SKM-1 (cell line): ENCODE results near the gene FAM117B.
A peak's percentile ranks its signal among the peaks of the same experiment; 100 is the strongest.

Experiments
- DNase-seq: peaks from one replicate; lab custom pipeline; 2025; ENCODE audit not compliant: unreplicated experiment; lab: John Stamatoyannopoulos, UW

The FAM117B gene

DNA sequence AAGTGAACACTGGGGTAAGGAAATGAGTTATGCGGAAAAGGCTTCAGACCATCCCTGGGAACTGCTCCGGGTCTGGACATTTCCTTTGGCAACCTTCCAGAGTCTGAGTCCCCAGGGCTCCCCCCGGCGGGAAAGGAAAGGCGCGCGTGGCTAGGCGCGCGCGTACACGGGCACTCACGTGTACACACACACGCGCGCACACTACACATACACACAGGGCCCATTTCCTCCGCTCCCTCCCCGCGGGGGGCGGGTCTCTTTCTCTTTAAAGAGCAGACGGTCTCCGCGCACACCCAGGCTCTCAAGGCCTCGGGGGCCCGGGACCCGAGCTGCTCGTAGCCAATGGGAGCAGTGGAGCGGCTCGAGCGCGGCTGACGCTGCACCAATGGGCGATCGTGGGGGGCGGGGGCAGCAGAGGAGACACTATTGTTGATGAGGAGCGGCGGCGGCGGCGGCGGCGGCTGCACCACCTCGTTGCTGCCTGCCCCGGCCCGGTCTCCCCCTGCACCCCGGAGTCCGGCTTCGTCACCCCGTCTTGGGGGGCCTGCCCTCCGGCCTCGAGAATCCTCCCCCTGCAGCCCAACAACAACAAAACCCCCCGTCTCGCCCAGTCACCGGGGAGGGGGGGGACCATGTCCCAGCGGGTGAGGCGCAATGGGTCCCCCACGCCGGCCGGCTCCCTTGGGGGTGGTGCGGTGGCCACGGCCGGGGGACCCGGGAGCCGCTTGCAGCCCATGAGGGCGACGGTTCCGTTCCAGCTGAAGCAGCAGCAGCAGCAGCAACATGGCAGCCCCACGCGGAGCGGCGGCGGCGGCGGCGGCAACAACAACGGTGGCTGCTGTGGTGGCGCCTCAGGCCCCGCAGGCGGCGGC lies at the start of gene FAM117B:
TSS of gene FAM117B (plus strand) at position 414 of the 872 bp plus-strand sequence. CDS start at position 633, 219 bp downstream.
- peak; percentile 88 for DNase-seq

- peak; percentile 39 for DNase-seq
These were observed 45.9 kb upstream of the FAM117B start for GRCh38 chr2:202588647-202589581.

- DNase-seq, result no peak
These were observed 45.2 kb upstream of the FAM117B start for GRCh38 chr2:202589582-202589949.

DNA sequence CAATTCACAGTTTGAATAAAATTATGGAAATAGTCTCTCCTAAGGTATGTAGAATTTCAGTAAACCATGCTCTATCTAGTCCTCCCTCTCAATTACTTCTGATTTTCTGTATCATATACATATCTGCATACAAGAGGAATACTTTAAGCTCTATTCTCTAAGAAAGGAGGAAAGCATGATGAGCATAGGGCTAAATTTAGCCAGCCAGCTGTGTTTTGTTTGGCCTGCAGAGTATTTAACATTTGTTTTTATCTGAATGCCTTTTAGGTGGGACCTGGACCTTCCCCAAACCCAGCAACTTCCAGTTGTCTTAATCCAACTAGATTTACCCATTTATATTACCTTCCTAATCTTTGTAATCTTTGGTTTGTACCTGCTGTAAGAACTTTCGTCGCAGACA lies 42.2 kb upstream of the FAM117B start:
- DNase-seq, result no peak

DNA sequence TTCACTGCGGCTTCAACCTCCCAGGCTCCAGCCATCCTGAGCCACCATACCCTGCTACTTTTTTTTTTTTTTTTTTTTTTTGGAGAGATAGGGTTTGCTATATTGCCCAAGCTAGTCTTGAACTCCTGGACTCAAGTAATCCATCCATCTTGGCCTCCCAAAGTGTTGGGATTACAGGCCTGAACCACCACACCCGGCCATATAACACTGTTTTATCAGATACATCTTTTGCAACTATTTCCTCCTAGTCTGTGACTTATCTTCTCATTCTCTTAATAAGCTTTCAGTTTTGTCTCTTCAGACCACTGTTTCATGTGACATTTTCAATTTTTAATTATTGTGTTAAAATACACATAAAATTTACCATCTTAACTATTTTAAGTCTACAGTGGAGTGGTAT lies 35.7 kb upstream of the FAM117B start:
- no peak for DNase-seq

GRCh38 chr2:202599911-202600310 lies 34.9 kb upstream of the FAM117B start:
- DNase-seq, result no peak

GRCh38 chr2:202604699-202605098 lies 30.1 kb upstream of the FAM117B start:
- DNase-seq, result no peak

DNA sequence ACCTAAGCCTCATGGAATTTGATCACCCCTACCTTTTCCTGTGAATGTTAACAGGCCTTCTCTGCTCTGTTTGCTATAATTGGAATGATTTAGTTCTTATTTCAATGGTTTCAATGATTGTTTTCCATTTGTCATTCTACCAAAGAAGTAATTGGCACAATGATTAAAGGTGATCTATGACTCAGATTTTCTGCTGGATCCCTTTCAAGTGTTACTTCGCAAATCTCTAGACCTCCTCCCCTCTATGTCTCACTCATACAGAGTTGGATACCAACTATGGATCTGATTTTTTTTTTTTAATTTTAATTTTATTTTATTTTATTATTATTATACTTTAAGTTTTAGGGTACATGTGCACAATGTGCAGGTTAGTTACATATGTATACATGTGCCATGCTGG lies 29.6 kb upstream of the FAM117B start:
- no peak for DNase-seq

GRCh38 chr2:202608142-202608852 lies 26.5 kb upstream of the FAM117B start:
- DNase-seq, result peak; percentile 15

DNA sequence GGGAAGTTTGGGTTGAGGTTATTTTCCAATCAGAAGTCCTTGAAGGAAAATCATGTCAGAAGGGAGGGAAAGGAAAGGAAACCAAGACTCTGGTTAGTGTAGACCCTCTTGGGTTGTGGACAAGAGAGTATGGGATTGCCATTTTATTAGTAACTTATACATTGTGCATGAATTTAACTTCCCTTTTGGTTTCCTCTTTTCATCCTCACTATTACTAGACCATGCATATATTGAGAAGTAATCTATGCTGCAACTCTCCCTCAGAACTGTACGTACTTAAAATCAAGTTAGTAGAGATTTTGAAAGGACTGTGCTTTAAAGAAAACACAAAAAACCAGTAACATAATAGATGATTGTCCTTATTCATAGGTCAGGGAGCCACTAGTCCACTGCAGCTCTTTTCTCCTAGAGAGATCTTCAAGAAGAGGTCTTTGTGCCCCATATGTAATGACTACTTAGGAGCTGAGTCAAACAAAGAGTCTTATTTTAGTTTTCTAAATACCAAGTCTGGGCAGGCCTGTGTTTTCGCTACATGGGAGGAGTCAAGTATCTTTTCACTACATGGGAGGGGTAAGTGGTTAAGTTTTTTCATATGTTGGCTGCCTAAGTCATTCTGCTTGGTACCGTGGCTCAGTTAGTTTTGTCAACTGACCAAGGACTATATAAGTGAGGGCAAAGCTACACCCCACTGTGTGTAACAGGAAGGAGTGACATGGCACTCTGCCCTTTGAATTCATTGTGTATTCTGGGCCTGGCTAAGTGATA lies 25.2 kb upstream of the FAM117B start:
- DNase-seq, result peak; percentile 28

GRCh38 chr2:202610380-202610779 lies 24.4 kb upstream of the FAM117B start:
- DNase-seq, result no peak

- no peak for DNase-seq
These were observed 22.6 kb upstream of the FAM117B start for GRCh38 chr2:202612145-202612544.

- DNase-seq, result no peak
These were observed 21.3 kb upstream of the FAM117B start for GRCh38 chr2:202613479-202613878.

DNA sequence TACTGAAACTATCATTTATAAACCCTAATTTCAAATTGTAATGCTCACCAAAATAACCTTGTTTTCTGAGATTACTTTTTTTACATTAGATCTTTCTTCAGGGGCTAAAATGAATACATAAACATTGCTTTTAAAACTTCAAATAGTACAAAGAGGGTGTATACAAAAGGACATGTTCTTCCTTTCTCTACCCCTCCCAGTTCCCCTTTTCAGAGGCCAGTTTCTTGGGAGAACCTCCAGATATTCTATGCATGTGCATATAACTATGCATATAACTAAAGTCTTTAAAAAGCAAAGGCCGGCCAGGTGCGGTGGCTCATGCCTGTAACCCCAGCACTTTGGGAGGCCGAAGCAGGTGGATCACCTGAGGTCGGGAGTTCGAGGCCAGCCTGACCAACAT lies 10.6 kb upstream of the FAM117B start:
- no peak for DNase-seq

DNA sequence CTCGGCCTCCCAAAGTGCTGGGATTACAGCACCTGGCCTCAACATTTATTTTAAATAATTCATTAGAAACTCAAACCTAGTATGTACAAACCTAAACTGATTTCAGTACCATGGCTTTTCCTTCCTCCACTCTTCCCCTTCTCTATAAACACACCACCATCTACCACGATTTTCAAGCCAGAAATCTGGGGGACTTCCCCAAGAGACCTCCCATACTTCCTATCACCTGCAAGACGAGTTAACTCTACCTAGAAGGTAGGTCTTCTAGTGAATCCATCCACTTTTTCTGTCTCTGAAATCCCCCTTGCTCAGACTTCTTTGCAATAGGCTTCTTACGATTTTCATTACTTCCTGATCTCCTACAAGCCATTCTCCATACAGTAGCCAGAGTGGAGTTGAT lies 7.7 kb upstream of the FAM117B start:
- DNase-seq, result no peak

DNA sequence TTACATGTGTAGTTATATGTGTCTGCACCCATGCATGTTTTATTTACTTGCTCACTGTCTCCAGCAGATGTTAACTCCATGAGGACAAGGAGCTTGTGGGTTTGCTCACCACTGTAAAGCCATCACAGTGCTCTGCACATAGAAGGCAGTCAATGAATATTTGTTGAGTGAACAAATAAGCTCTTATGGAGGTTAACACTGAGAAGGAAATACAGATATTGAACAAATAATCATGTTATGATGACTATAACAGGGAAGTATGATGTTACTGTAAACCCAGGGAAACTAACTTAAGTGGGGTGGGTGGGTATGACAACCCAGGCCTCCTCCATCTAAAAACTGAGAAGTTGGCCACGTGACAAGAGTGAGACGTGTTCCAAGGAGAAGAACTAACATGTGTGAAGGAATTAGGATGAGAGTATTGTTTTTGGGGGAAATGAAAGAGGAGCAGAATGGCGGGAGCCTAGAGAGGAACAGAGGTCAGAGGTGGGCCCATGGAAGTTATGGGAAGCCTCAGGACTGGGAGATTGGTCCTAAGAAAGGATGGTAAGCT lies 6.0 kb upstream of the FAM117B start:
- DNase-seq, result no peak

GRCh38 chr2:202632682-202633290 lies 2.0 kb upstream of the FAM117B start:
- no peak for DNase-seq

DNA sequence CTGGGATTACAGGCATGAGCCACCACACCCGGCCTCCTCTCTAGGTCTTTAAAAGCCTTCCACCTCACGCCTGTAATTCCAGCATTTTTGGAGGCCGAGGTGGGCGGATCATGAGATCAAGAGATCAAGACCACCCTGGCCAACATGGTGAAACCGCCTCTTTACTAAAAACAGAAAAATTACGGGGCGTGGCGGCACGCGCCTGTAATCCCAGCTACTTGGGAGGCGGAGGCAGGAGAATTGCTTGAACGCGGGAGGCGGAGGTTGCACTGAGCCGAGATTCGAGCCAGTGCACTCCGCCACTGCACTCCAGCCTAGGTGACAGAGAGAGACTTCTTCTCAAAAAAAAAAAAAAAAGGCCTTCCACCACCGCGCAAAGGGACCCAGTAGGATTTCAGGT lies 1.3 kb upstream of the FAM117B start:
- no peak for DNase-seq

DNA sequence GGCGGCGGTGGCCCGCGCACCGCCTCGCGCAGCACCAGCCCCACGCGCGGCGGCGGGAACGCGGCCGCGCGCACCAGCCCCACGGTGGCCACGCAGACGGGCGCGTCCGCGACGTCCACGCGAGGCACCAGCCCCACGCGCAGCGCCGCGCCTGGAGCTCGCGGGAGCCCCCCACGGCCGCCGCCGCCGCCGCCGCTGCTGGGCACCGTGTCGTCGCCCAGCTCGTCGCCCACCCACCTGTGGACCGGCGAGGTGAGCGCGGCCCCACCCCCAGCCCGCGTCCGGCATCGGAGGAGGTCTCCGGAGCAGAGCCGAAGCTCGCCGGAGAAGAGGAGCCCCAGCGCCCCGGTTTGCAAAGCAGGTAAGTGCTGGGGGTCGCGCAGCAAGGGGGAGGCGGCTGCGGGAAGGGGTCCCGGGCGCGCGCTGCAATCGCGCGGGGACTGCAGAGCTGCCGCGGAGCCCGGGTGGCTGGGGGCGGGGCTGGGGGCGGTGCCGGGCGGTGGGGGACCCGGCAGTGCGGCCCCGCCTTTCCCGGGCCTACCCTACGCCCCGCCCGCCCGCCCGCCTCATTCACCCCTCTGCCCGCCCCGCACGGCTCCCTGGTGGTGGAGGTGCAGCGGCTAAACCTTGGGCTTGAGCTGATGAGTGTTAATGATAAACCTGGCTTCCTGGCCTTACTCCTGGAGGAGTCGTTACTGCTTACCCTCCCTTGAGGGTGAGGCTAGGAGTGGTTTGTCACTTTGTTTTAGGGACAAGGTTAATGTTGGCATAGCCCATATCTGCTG lies 851 bp downstream of the FAM117B start:
- DNase-seq, result peak; percentile 51
